HepG2 (cell line): ENCODE measurements around the gene MTHFSD. TPM values are rescaled to one million over a fixed set of nuclear protein-coding genes. Genes with fewer than 3 reads are reported as not detected.

Source experiments
- ATAC-seq: fragments of 200-7000 bp; cut with Tn5 transposase; 3 replicates; pipeline ENCODE4 v1.9.1; 2020; ENCODE audit warnings: mild to moderate bottlenecking, moderate library complexity
- BruUV-seq: library from RNA; stranded (reverse); fragments of 400-500 nt; replicated peaks from 2 replicates; lab custom pipeline; 2021; lab: Mats Ljungman, UMichigan
- CTCF ChIA-PET: fragments of 300-600 bp; formaldehyde crosslinking; extraction: SDS; loops from one replicate; lab custom pipeline; 2021; ENCODE audit warnings: low total read pairs, inconsistent platforms, low intra/inter-chr PET ratio; lab: Yijun Ruan, JAX
- POLR2A ChIA-PET: fragments of 350-600 bp; sonication (Branson Sonifier 250); formaldehyde crosslinking; loops from one replicate; lab custom pipeline; 2020; ENCODE audit warnings: antibody characterized with exemption, inconsistent platforms; lab: Yijun Ruan, JAX
- DNase-seq: peaks from one replicate; pipeline ENCODE4 v3.0.0-alpha.2; 2015; ENCODE audit warnings: low spot score
- FAIRE-seq: peaks from 3 replicates; lab custom pipeline; 2011; peaks lifted over from hg19 to GRCh38; lab: Jason Lieb, UNC
- H2AFZ ChIP-seq: one replicate; pipeline ENCODE4 v1.6.1; 2011; ENCODE audit warnings: low read length, inconsistent platforms
- H3K27ac ChIP-seq: fragments of 300-600 bp; 3 replicates; pipeline ENCODE4 v1.8.0; 2011; ENCODE audit warnings: mixed run types, mild to moderate bottlenecking, mixed read lengths, low read length, inconsistent platforms; ENCODE audit not compliant: insufficient read depth; ENCODE audit errors: extremely low read length
- H3K27me3 ChIP-seq, 2 experiments: fragments of 200-600 bp in 1 of 2; 2 replicates in 1 of 2; 3 replicates in 1 of 2; pipeline versions ENCODE4 v1.6.0 to v1.8.0; 2011; ENCODE audit warnings: low read length in 2 of 2, mild to moderate bottlenecking in 2 of 2, moderate library complexity in 2 of 2, inconsistent platforms in 1 of 2; ENCODE audit not compliant: insufficient read depth in 2 of 2, control insufficient read depth in 1 of 2
- H3K36me3 ChIP-seq, 2 experiments: fragments of 200-600 bp in 1 of 2; replicated peaks in 1 of 2; 2 replicates in 1 of 2; 3 replicates in 1 of 2; pipeline versions ENCODE4 v1.5.1 to v1.8.0; 2011; ENCODE audit warnings: low read length in 2 of 2, inconsistent platforms in 1 of 2; ENCODE audit not compliant: insufficient read depth in 2 of 2, control insufficient read depth in 1 of 2
- H3K4me1 ChIP-seq: 2 replicates; pipeline ENCODE4 v1.5.1; 2012; ENCODE audit warnings: low read length, inconsistent platforms; ENCODE audit not compliant: insufficient read depth
- H3K4me2 ChIP-seq: 2 replicates; pipeline ENCODE4 v1.6.0; 2011; ENCODE audit warnings: low read depth, low read length, inconsistent platforms
- H3K4me3 ChIP-seq, 3 experiments: fragments of 200-600 bp in 1 of 3; sonication (generic), shearing (Covaris generic) in 1 of 3; replicated peaks in 1 of 3; 2 replicates each; pipeline ENCODE4 v1.5.1; 2011 to 2016; ENCODE audit warnings: low read length in 3 of 3, inconsistent platforms in 2 of 3, low read depth in 2 of 3, mild to moderate bottlenecking in 2 of 3, control low read depth in 1 of 3, mixed read lengths in 1 of 3; ENCODE audit not compliant: insufficient read depth in 1 of 3
- H3K79me2 ChIP-seq: one replicate; pipeline ENCODE4 v1.6.1; 2011; ENCODE audit warnings: low read length, inconsistent platforms; ENCODE audit not compliant: insufficient read depth
- H3K9ac ChIP-seq: 2 replicates; pipeline ENCODE4 v1.6.0; 2011; ENCODE audit warnings: mild to moderate bottlenecking, low read depth, low read length, inconsistent platforms; ENCODE audit not compliant: insufficient read depth
- H3K9me3 ChIP-seq: 2 replicates; pipeline ENCODE4 v1.5.1; 2012; ENCODE audit warnings: mild to moderate bottlenecking, low read length
- H4K20me1 ChIP-seq: 2 replicates; pipeline ENCODE4 v1.6.0; 2011; ENCODE audit warnings: inconsistent platforms, mild to moderate bottlenecking, low read length, moderate library complexity; ENCODE audit not compliant: insufficient read depth
- IKZF1 ChIP-seq: fragments of 450-650 bp; IDR thresholded peaks from 2 replicates; pipeline ENCODE4 v1.7.1; 2016
- MTF2 ChIP-seq: sonication (generic); formaldehyde crosslinking; IDR thresholded peaks from 2 replicates; pipeline ENCODE4 v1.5.0; 2020; ENCODE audit warnings: missing genetic modification reagents, borderline replicate concordance
- WGBS: methylation state at CpG from one replicate; pipeline ENCODE4 v1.1.6; 2017; ENCODE audit warnings: low lambda C conversion rate; 5-methylcytosine and 5-hydroxymethylcytosine counted together
- in situ Hi-C: cut with HindIII; loops from 2 replicates; pipeline ENCODE4 v1.10.0; 2017; ENCODE audit warnings: low pct_unique_long_range_greater_than_20kb; ENCODE audit not compliant: extremely low pct_ligation_motif_present
- intact Hi-C: fragments of 100-400 bp; cut with micrococcal nuclease; formaldehyde crosslinking; loops from one replicate; pipeline ENCODE4 v1.10.0; 2022; ENCODE audit not compliant: unreplicated experiment
- polyA plus RNA-seq, 8 experiments: library from polyadenylated mRNA; depleted of rRNA in 3 of 8; stranded (reverse) in 7 of 8; unstranded in 1 of 8; fragments of >200 nt; fragmentation: Illumina TruSeq in 4 of 8; extraction: Trizol in 4 of 8; gene quantifications; 2 replicates each; pipeline versions ENCODE4 v1.2.1 to v1.2.3, GENCODE V29; 2011 to 2016; ENCODE audit warnings: low read depth in 4 of 8, missing spikeins in 1 of 8, mixed read lengths in 1 of 8; ENCODE audit not compliant: insufficient read depth in 1 of 8
- total RNA-seq, 5 experiments: library from RNA; depleted of rRNA; stranded (reverse); fragments of >200 nt; fragmentation: Illumina TruSeq; extraction: Trizol; gene quantifications; 2 replicates each; pipeline ENCODE4 v1.2.3, GENCODE V29; 2016; ENCODE audit warnings: low read depth in 1 of 5
- TF ChIP-seq, protein P1 (sequence below): sonication (generic); formaldehyde crosslinking; conservative IDR thresholded peaks from 2 replicates; pipeline ENCODE4 v1.8.0; 2022; ENCODE audit warnings: low read depth, missing genetic modification reagents

MTHFSD gene
- total and polyA plus RNA-seq, 2 of the 13 experiments (the other 11 are each of a cell fraction or from before 2014, with no cell fraction given), result 14.2 to 16.3 TPM

- Histone ChIP-seq H3K36me3 (no peaks in the 10 kb centered on the region), H4K20me1 (no peaks in the 10 kb centered on the region; the same call in 1 of the 2 replicates), H3K4me3 (no peak overlapping the region), H2AFZ (no peak overlapping the region), H3K79me2 (no peaks in the 10 kb centered on the region), H3K4me2 (no peak overlapping the region), H3K27ac (no peak overlapping the region), H3K9me3 (no peaks in the 10 kb centered on the region), H3K9ac (no peak overlapping the region), H3K4me1 (no peaks in the 10 kb centered on the region), H3K27me3 (peaks cover 28 to 90% of the 10 kb centered on the region in 2 experiments)
- in situ Hi-C loops, result loop anchor here (10.0 to 25.0 kb wide), 2 partner anchors 467 to 699 kb away; no protein-coding TSS in a partner anchor
- CTCF ChIA-PET, result no interaction called here
- ATAC-seq (no peak; the same call in 2 of the 3 replicates), FAIRE-seq (no peak), DNase-seq (no peak)
- TF ChIP-seq IKZF1, result no peak
- TF ChIP-seq, protein P1, sequence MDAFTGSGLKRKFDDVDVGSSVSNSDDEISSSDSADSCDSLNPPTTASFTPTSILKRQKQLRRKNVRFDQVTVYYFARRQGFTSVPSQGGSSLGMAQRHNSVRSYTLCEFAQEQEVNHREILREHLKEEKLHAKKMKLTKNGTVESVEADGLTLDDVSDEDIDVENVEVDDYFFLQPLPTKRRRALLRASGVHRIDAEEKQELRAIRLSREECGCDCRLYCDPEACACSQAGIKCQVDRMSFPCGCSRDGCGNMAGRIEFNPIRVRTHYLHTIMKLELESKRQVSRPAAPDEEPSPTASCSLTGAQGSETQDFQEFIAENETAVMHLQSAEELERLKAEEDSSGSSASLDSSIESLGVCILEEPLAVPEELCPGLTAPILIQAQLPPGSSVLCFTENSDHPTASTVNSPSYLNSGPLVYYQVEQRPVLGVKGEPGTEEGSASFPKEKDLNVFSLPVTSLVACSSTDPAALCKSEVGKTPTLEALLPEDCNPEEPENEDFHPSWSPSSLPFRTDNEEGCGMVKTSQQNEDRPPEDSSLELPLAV, result no peak
- TF ChIP-seq MTF2, result 0 out of 2 replicates have a peak, but pooled peaks have one; percentile 43
- BruUV-seq, result no TSS peak
- WGBS, result 41% methylated on average over 17 of the region's 44 CpGs
- intact Hi-C loops, result no loop called here
- POLR2A ChIA-PET, result no interaction called here
Measured at GRCh38 chr16:86511317-86512161, 43.5 kb downstream of the MTHFSD start.
